Tibial artery (tissue), 4 donors: ENCODE data around the gene STK32C.

Source experiments
- DNase-seq, 2 donors: peaks; one replicate each; pipeline ENCODE4 v3.0.0-alpha.2; 2019
- H3K27ac ChIP-seq, 2 donors: fragments of 200-600 bp; sonication (generic) in 1 of 2; 1 replicate in 1 of 2; 2 replicates in 1 of 2; pipeline ENCODE4 v1.5.1; 2018 to 2019; ENCODE audit warnings: mild to moderate bottlenecking in 1 of 2
- H3K27me3 ChIP-seq, 2 donors: fragments of 200-600 bp; sonication (generic) in 1 of 2; one replicate each; pipeline versions ENCODE4 v1.5.1 to v1.6.0; 2016 to 2019
- H3K36me3 ChIP-seq, 3 donors: fragments of 200-600 bp; sonication (generic) in 2 of 3; one replicate each; pipeline ENCODE4 v1.5.1; 2016 to 2019; ENCODE audit warnings: mild to moderate bottlenecking in 2 of 3
- H3K4me1 ChIP-seq, 4 donors: fragments of 200-600 bp; sonication (generic) in 2 of 4; 1 replicate in 3 of 4; 2 replicates in 1 of 4; pipeline ENCODE4 v1.5.1; 2016 to 2019
- H3K4me3 ChIP-seq, 2 donors: fragments of 200-600 bp; sonication (generic) in 1 of 2; 1 replicate in 1 of 2; 2 replicates in 1 of 2; pipeline ENCODE4 v1.5.1; 2018 to 2019; ENCODE audit warnings: mild to moderate bottlenecking in 2 of 2
- H3K9me3 ChIP-seq, 3 donors: fragments of 200-600 bp; sonication (generic) in 1 of 3; one replicate each; pipeline ENCODE4 v1.5.1; 2016 to 2019
- CTCF ChIP-seq, 2 experiments: fragments of 200-600 bp in 1 of 2; fragments of 450-650 bp in 1 of 2; IDR thresholded peaks; one replicate each; pipeline ENCODE4 v1.5.1; 2017 to 2019; ENCODE audit warnings: antibody characterized with exemption in 2 of 2, mild to moderate bottlenecking in 1 of 2, moderate library complexity in 1 of 2
- intact Hi-C: fragments of 100-400 bp; cut with DNase I; formaldehyde crosslinking; loops from one replicate; pipeline ENCODE4 v1.15.0; 2023; ENCODE audit warnings: low total_unique reads

Gene STK32C

GRCh38 chr10:132349766-132350165 lies 42.0 kb upstream of the STK32C start:
- TF ChIP-seq CTCF (IDR thresholded peaks at IDR 0.05), result no peak
- Histone ChIP-seq H3K36me3 (peaks cover 3 to 58% (median 13%) of the 10 kb centered on the region in 3 donors), H3K27me3 (no peaks in the 10 kb centered on the region), H3K4me1 (no peaks in the 10 kb centered on the region), H3K9me3 (no peaks in the 10 kb centered on the region), H3K4me3 (no peak overlapping the region), H3K27ac (no peak overlapping the region)
- intact Hi-C loops, result loop anchor here (10.0 kb wide), 1 partner anchor 45 kb away; the partner anchor contains the start of gene STK32C
- peak; percentile 14 to 42 for DNase-seq

- intact Hi-C loops, result no loop called here
- Histone ChIP-seq H3K4me1 (no peaks in the 10 kb centered on the region), H3K36me3 (peaks cover 8 to 66% (median 12%) of the 10 kb centered on the region in 3 donors), H3K9me3 (no peaks in the 10 kb centered on the region), H3K27ac (no peak overlapping the region), H3K4me3 (no peak overlapping the region), H3K27me3 (no peaks in the 10 kb centered on the region)
- no peak for TF ChIP-seq CTCF (IDR thresholded peaks at IDR 0.05)
- peak in 1 of 2 donors; percentile 33 for DNase-seq
Observed at GRCh38 chr10:132347931-132348267, 40.1 kb upstream of the STK32C start.

GRCh38 chr10:132347211-132347930 lies 39.6 kb upstream of the STK32C start:
- no peak overlapping the region for H3K4me3 ChIP-seq
- H3K9me3 ChIP-seq, result no peaks in the 10 kb centered on the region
- no peaks in the 10 kb centered on the region for H3K4me1 ChIP-seq
- DNase-seq, result peak; percentile 15 to 53
- H3K27me3 ChIP-seq, result no peaks in the 10 kb centered on the region
- H3K27ac ChIP-seq, result no peak overlapping the region
- no peak for TF ChIP-seq CTCF (IDR thresholded peaks at IDR 0.05)
- H3K36me3 ChIP-seq, result peaks cover 13 to 67% (median 17%) of the 10 kb centered on the region in 3 donors
- intact Hi-C loops, result no loop called here

- Histone ChIP-seq H3K9me3 (no peaks in the 10 kb centered on the region), H3K27me3 (no peaks in the 10 kb centered on the region), H3K4me1 (no peaks in the 10 kb centered on the region), H3K36me3 (peaks cover 13 to 71% (median 22%) of the 10 kb centered on the region in 3 donors), H3K4me3 (no peak overlapping the region), H3K27ac (no peak overlapping the region)
- TF ChIP-seq CTCF (IDR thresholded peaks at IDR 0.05), result no peak
- intact Hi-C loops, result no loop called here
- DNase-seq, result peak in 1 of 2 donors; percentile 16
Observed at GRCh38 chr10:132346806-132347205, 39.1 kb upstream of the STK32C start.

GRCh38 chr10:132345345-132345744 lies 37.6 kb upstream of the STK32C start:
- intact Hi-C loops, result no loop called here
- DNase-seq, result peak in 1 of 2 donors; percentile 5

More at GRCh38 chr10:132345345-132345744, 37.6 kb upstream of the STK32C start:
- no peak overlapping the region for H3K27ac ChIP-seq
- no peak overlapping the region for H3K4me3 ChIP-seq
- H3K4me1 ChIP-seq, result no peaks in the 10 kb centered on the region
- no peaks in the 10 kb centered on the region for H3K27me3 ChIP-seq
- no peak for TF ChIP-seq CTCF (IDR thresholded peaks at IDR 0.05)
- H3K9me3 ChIP-seq, result no peaks in the 10 kb centered on the region
- H3K36me3 ChIP-seq, result peaks cover 13 to 60% (median 23%) of the 10 kb centered on the region in 3 donors
